IgD-negative memory B cell (primary cell): ENCODE results near the gene FNDC3B. TPM values are rescaled to one million over a fixed set of nuclear protein-coding genes. Genes with fewer than 3 reads are reported as not detected.

Experiments used
- H3K27ac Mint-ChIP-seq, 3 donors: one replicate each; pipeline ENCODE4 v1.8.0; 2020 to 2022; ENCODE audit warnings: mild to moderate bottlenecking in 3 of 3, mixed read lengths in 3 of 3, moderate library complexity in 1 of 3
- H3K27me3 Mint-ChIP-seq: one replicate; pipeline ENCODE4 v1.8.0; 2021; ENCODE audit warnings: mixed read lengths
- H3K36me3 Mint-ChIP-seq: one replicate; pipeline ENCODE4 v1.8.0; 2020; ENCODE audit warnings: mild to moderate bottlenecking, mixed read lengths
- H3K4me1 Mint-ChIP-seq, 3 donors: one replicate each; pipeline ENCODE4 v1.8.0; 2020 to 2022; ENCODE audit warnings: mixed read lengths in 3 of 3, mild to moderate bottlenecking in 1 of 3
- H3K4me3 Mint-ChIP-seq, 4 donors: one replicate each; pipeline ENCODE4 v1.8.0; 2020 to 2022; ENCODE audit warnings: mild to moderate bottlenecking in 4 of 4, mixed read lengths in 4 of 4, moderate library complexity in 3 of 4
- H3K9me3 Mint-ChIP-seq, 3 donors: one replicate each; pipeline ENCODE4 v1.8.0; 2020 to 2021; ENCODE audit warnings: mixed read lengths in 3 of 3, mild to moderate bottlenecking in 1 of 3
- polyA plus RNA-seq: library from polyadenylated mRNA; unstranded; fragments of 300-500 nt; fragmentation: Illumina TruSeq; gene quantifications from one replicate; pipeline ENCODE4 v1.2.3, GENCODE V29; 2021

Gene FNDC3B
- polyA plus RNA-seq, 1 donor from 2014 or later: 3.5 TPM

DNA sequence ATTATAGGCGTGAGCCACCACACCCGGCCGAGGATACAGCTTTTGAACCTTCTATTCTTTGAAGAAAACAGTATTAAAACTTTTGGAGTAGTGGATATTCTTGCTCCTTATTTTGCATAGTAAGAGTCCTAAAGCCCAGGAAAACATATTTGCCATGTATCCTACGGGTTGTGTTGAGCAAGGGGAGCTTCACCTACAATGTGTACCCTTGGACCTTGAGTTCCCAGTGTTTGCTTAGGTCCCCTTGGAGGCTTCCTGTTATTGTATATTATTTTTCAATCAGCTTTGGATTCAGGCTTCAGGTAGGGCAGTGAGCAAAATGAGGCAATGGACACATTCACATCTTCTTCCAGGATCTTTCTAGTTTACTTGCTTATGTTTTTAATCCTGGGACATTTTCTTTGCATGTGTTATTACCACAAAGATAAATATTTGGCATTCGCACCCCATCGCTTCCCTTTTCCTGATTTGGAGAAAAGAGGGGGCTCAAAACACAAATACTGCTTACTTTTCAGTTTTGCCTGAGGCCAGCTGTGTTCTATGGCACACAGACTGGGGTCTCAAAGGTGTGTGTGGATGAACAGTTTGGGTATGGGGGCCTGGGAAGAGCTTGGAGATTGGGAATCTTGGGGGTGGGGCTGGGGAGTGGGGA, 88.7 kb downstream of the FNDC3B start:
- Mint-ChIP-seq H3K36me3 (peaks cover 19% of the 10 kb centered on the region), H3K9me3 (peaks cover 0 to 2% (median 2%) of the 10 kb centered on the region in 3 donors), H3K4me1 (peaks cover 0 to 4% (median 3%) of the 10 kb centered on the region in 3 donors), H3K4me3 (no peak overlapping the region), H3K27me3 (peaks cover 7% of the 10 kb centered on the region), H3K27ac (no peak overlapping the region)

DNA sequence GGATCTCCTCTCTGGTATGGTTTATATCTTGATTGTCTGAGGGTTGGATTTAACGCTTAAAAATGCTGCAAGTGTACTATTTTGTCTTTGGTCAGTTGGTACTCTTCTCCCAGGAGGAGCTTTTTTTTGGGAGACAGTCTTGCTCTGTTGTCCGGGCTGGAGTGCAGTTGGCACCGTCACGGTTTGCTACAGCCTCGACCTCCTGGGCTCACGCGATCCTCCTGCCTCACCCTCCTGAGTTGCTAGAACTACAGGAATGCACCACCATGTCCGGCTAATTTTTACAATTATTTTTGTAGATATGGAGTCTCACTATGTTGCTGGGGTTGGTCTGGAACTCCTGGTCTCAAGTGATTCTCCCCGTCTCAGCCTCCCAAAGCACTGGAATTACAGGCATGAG, 89.5 kb downstream of the FNDC3B start:
- H3K27me3 Mint-ChIP-seq: peaks cover 7% of the 10 kb centered on the region
- H3K27ac Mint-ChIP-seq: no peak overlapping the region
- peaks cover 0 to 2% (median 2%) of the 10 kb centered on the region in 3 donors for H3K9me3 Mint-ChIP-seq
- peaks cover 2 to 5% (median 4%) of the 10 kb centered on the region in 3 donors for H3K4me1 Mint-ChIP-seq
- peaks cover 16% of the 10 kb centered on the region for H3K36me3 Mint-ChIP-seq
- H3K4me3 Mint-ChIP-seq: no peak overlapping the region

DNA sequence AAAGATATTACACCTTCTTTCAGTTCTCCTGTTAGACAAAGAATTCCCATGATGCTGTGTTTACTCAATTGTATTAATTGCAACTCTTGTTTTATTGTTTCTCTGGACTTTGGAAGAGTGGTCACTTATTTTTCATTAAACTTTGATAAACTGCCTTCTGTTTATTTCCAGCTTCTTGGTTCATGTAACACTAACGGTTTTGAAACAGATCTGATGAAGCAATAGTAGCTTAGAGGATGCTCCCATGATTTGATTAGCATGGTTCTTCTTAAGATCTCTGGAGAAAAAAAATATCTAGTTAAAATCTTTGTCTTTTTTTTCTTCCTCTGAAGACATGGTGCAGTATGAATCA, 90.1 kb downstream of the FNDC3B start:
- Mint-ChIP-seq H3K9me3 (peaks cover 0 to 2% (median 2%) of the 10 kb centered on the region in 3 donors), H3K4me1 (peaks cover 4 to 7% (median 5%) of the 10 kb centered on the region in 3 donors), H3K36me3 (peaks cover 13% of the 10 kb centered on the region), H3K27me3 (peaks cover 7% of the 10 kb centered on the region), H3K27ac (no peak overlapping the region), H3K4me3 (no peak overlapping the region)

DNA sequence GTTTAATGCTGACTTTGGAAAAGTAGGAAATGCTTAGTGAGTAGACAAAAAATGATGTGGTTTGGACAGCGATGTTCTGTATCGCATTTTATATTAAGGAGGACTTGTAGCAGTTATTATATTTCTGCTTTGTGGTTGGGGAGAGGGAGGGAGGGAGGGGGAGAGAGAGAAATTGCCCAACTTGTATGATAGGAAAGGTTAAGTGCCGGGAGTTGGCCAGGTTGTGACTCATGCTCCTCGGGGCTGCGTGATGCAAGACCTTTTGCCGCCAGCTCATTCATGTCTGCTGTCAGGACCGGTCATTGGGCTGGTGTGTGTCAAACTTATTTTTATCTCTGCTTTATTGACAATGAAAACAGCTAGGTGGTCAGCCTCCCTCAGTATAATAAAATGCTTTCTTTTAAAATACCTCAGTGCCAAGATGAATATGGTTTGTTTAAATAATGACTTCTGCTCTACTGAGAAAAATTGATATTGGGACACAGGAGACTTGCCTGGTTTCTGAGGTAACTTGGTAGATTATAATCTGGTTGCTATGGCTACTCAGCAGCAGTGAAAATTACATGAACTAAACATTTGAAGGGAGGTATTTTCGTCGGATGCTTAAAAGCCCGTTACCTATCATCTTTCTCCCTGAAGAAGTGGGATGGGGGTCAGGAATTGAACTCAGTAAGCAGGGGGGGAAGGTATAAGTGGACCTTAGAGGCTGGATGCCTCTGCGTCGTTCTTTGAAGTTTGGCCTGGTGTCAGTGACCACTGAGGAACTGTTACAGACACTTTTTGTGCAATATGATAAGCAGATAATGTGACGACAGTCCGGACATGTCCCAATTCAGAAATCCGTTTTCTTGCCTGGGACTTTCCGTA, 90.7 kb downstream of the FNDC3B start:
- Mint-ChIP-seq H3K27ac (peak overlapping the region in 1 of 3 donors; percentile 39), H3K27me3 (peaks cover 7% of the 10 kb centered on the region), H3K4me3 (peak overlapping the region in 1 of 4 donors; percentile 65), H3K4me1 (peaks cover 4 to 7% (median 5%) of the 10 kb centered on the region in 3 donors), H3K36me3 (peaks cover 11% of the 10 kb centered on the region), H3K9me3 (peaks cover 0 to 2% (median 2%) of the 10 kb centered on the region in 3 donors)

DNA sequence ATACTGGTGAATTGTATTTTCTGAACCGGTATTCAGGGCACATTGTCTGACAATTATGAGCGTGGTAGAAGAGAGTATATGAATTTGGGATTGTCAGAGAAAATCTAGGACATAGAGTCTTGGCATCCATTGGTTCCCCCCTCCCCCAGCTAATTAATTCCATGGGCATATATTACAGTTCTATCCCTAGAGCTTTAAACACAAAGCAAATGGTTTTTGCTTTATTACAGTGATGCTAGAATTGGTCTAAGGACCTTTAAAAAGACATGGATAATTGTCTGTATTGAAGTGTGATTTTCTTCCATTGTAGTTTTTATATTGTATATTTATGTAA, 91.3 kb downstream of the FNDC3B start:
- peaks cover 4 to 7% (median 5%) of the 10 kb centered on the region in 3 donors for H3K4me1 Mint-ChIP-seq
- no peak overlapping the region for H3K27ac Mint-ChIP-seq
- H3K9me3 Mint-ChIP-seq: peaks cover 0 to 2% (median 2%) of the 10 kb centered on the region in 3 donors

DNA sequence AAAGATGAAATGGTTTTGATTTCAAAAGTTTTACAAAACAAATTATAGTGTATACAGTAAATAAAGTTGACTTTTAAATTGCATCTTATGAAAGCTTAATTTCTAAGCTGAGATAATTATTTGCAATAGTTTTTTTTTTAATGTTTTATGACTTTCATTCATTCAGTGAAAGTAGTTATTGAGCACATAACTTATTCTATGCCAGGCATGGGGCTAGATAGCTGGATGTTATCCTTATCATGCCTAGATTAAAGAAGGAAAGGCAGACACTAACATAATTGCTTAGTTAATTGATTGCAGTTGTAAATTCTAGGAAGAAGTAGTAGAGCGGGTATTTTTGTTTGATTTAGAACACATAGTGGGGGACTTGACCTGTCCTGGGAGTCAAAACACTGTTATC, 92.4 kb downstream of the FNDC3B start:
- Mint-ChIP-seq H3K27me3 (peaks cover 11% of the 10 kb centered on the region), H3K36me3 (peaks cover 10% of the 10 kb centered on the region), H3K9me3 (peaks cover 0 to 4% (median 2%) of the 10 kb centered on the region in 3 donors), H3K4me1 (peaks cover 4 to 7% (median 5%) of the 10 kb centered on the region in 3 donors), H3K4me3 (no peak overlapping the region), H3K27ac (no peak overlapping the region)

More for the DNA sequence above, 91.3 kb downstream of the FNDC3B start:
- Mint-ChIP-seq H3K27me3 (peaks cover 10% of the 10 kb centered on the region), H3K36me3 (peaks cover 10% of the 10 kb centered on the region), H3K4me3 (no peak overlapping the region)

DNA sequence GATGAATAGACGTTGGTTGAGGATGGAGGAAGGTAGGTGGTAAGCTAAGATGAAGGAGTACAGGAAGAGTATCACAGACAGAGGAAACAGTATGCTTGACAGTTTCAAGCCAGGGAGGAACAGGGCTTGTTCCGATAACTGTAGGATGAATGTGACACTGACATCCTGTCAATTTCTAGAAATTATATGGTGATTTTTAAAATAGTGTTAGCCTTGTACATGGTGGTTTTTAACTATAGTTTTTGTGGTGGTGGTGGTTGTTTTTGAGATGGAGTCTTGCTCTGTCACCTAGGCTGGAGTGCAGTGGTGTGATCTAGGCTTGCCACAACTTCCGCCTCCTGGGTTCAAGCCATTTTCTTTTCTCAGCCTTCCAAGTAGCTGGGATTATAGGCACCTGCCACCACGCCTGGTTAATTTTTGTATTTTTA, 92.8 kb downstream of the FNDC3B start:
- no peak overlapping the region for H3K4me3 Mint-ChIP-seq
- H3K27ac Mint-ChIP-seq: peak overlapping the region in 1 of 3 donors; percentile 53

DNA sequence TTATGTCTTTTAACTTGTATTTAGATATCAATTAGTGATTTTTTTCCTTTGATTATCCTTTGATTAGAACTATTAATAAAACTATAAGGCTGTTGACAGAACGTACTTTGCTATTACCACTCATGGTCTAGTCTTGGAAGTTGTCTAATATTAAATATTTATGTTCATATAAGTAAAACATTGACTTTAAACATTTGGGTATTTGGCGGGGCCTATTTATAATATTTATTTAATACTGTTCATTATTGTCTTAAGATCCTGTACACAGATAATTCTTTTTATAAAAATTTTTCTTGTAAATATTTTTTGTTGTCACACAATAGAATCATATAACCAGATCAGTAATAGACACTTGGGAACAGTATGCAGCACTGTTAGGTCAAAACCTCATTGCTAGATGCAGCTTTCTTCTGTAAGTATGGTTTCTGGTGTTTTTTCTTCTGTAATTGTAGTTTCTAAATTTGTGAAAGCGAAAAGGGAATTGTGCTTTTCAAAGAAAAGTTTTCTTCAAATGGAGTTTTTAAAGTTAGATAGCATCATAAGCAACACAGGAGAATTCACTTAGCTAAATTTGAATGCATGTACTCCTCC, 93.4 kb downstream of the FNDC3B start:
- Mint-ChIP-seq H3K4me1 (peaks cover 4 to 8% (median 5%) of the 10 kb centered on the region in 3 donors), H3K4me3 (peak overlapping the region in 1 of 4 donors; percentile 18), H3K27ac (no peak overlapping the region), H3K36me3 (peaks cover 12% of the 10 kb centered on the region), H3K27me3 (peaks cover 11% of the 10 kb centered on the region), H3K9me3 (peaks cover 0 to 4% (median 2%) of the 10 kb centered on the region in 3 donors)

More for the DNA sequence above, 92.8 kb downstream of the FNDC3B start:
- H3K9me3 Mint-ChIP-seq: peaks cover 0 to 4% (median 2%) of the 10 kb centered on the region in 3 donors
- peaks cover 11% of the 10 kb centered on the region for H3K27me3 Mint-ChIP-seq
- peaks cover 4 to 7% (median 5%) of the 10 kb centered on the region in 3 donors for H3K4me1 Mint-ChIP-seq
- H3K36me3 Mint-ChIP-seq: peaks cover 11% of the 10 kb centered on the region

DNA sequence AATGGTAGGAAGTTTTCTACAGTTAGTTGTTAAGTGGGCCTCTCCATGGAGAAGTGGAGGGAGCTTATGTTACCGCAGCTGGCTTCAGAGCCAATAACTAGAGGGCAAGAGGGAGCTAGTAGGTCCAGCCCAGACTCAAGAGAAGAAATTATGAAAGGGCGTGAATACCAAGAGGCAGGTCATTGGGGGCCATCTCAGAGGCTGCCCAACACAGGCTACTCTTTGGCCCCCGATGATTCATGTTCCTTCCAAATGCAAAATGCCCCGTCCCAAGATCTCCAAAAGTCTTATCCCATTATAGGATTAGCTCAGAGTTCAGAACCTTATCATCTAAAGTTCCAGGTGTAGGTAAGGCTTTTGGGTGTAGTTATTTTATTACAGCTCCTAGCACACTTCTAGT, 94.5 kb downstream of the FNDC3B start:
- Mint-ChIP-seq H3K9me3 (peaks cover 0 to 4% (median 2%) of the 10 kb centered on the region in 3 donors), H3K27me3 (peaks cover 7% of the 10 kb centered on the region), H3K4me3 (peak overlapping the region in 1 of 4 donors; percentile 9), H3K36me3 (peaks cover 13% of the 10 kb centered on the region), H3K27ac (no peak overlapping the region), H3K4me1 (peaks cover 4 to 11% (median 6%) of the 10 kb centered on the region in 3 donors)

DNA sequence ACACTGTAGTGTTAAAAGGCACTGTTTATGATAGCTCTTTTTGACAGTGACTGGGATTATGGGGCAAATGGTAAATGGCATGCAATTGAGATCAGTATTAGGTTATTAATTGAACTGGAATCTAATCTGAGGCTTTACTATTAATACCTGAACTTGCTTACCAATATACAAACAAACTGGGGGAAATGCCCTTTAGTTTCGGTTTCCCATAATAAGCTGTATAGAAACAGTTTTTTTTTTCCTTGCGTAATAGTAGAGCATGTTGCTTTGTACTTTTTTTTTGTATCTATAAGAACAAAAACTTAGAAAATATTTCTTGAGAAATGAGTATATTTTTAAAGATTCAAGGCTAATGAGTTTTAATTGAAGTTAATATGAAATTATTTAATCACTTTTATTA, 95.0 kb downstream of the FNDC3B start:
- Mint-ChIP-seq H3K27me3 (peaks cover 5% of the 10 kb centered on the region), H3K4me1 (peaks cover 2 to 13% (median 8%) of the 10 kb centered on the region in 3 donors), H3K9me3 (peaks cover 0 to 4% (median 2%) of the 10 kb centered on the region in 3 donors), H3K27ac (no peak overlapping the region), H3K36me3 (peaks cover 15% of the 10 kb centered on the region), H3K4me3 (no peak overlapping the region)

DNA sequence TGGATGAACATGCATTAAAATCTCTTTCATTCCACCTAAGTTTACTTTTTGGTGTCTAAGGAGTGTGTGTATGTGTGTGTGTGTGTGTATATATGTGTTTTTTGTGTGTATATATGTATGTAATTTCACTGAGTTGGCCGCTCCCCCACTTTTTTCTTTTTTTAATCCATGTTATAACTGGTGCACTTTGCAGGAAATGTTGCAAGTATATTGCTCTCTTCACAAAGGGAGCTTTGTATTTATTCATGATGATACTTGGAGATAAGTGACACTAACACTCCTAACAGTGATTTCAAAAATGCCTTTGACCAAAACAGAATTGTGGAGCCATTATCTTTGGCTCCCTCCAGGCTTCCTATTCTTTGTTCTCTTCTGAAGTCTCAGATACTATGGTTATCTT, 95.8 kb downstream of the FNDC3B start:
- Mint-ChIP-seq H3K9me3 (peaks cover 0 to 4% (median 2%) of the 10 kb centered on the region in 3 donors), H3K36me3 (peaks cover 11% of the 10 kb centered on the region), H3K4me1 (peaks cover 0 to 13% (median 8%) of the 10 kb centered on the region in 3 donors), H3K27me3 (peaks cover 4% of the 10 kb centered on the region), H3K4me3 (no peak overlapping the region), H3K27ac (peak overlapping the region in 1 of 3 donors; percentile 30)

DNA sequence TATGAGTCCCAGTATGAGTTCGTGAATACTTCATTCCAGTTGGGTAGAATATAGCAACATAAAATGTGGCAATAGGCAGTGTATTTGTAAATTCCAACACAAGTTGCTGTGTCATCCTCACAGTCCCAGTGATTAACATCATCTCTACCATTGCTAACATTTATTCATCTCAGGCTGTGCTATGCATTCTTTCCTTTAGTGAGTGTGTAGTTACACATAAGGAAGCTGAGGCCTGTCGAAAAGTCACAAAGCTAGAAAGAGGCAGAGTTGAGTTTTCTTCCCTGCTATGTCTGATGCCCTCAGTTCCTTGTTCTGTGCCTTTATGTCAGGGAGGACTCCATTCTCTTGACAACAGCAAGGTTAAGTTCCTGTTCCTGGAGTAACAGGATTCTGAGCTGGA, 96.4 kb downstream of the FNDC3B start:
- no peak overlapping the region for H3K27ac Mint-ChIP-seq

DNA sequence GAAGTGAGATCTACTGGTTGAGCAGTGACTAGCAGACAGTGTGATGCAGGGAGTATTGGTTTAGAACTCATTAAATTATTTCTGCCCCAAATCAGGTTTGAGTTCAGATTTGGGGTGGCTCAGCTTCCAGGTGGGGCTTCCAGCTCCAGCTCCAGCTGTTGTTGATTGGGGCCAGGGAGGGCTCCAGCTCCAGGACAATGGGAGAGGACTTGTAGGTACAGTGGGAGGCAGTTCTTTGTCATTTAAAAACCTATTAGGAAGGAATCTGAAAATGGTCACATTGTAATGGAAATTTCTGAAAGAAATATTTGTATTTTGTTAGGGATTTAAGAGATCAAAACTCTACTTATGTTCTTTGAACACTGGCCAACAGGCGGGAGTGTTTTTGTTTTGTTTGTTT, 97.0 kb downstream of the FNDC3B start:
- H3K27ac Mint-ChIP-seq: no peak overlapping the region
- peaks cover 11% of the 10 kb centered on the region for H3K36me3 Mint-ChIP-seq
- no peak overlapping the region for H3K4me3 Mint-ChIP-seq
- H3K27me3 Mint-ChIP-seq: peaks cover 4% of the 10 kb centered on the region
- H3K9me3 Mint-ChIP-seq: peaks cover 0 to 2% (median 2%) of the 10 kb centered on the region in 3 donors
- peaks cover 0 to 13% (median 5%) of the 10 kb centered on the region in 3 donors for H3K4me1 Mint-ChIP-seq

More for the DNA sequence above, 96.4 kb downstream of the FNDC3B start:
- peaks cover 0 to 2% (median 2%) of the 10 kb centered on the region in 3 donors for H3K9me3 Mint-ChIP-seq
- peaks cover 0 to 13% (median 5%) of the 10 kb centered on the region in 3 donors for H3K4me1 Mint-ChIP-seq
- no peak overlapping the region for H3K4me3 Mint-ChIP-seq
- H3K36me3 Mint-ChIP-seq: peaks cover 11% of the 10 kb centered on the region
- H3K27me3 Mint-ChIP-seq: peaks cover 4% of the 10 kb centered on the region

DNA sequence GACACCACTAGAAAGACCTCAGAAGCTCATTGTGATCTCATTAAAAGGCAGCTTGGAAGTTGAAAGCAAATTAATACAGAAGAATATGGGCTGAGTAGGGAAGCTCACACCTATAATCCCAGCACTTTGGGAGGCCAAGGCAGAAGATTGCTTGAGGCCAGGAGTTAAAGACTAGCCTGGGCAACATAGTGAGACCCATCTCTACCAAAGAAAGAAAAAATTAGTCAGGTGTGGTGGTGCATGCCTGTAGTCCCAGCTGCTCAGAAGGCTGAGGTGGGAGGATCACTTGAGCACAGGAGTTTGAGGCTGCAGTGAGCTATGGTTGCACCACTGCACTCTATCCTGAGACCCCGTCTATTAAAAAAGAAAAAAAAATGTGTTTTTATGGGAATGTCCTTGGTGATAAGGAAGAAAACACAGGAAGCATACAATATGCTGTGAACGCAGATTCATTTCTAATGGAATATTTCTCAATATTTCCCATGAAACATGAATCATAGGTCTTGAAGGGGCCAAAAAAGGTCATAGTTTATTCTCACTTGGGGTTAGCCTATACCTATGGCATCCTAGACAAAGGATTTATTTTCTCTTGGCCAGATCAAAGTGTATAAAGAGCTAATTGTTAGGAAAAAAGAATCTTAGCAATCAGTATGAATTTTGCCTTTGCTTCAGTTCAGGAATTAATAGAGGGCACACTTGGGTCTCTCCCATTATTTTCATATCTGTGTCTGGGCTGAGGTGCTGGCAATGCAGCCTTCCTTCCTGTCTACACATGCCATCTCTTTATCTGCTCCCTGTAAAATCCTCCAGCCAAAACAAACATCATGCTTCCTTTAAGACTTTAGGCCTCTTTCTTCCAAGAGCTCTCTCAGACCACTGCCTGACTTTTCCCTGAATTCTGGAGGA, 98.2 kb downstream of the FNDC3B start:
- Mint-ChIP-seq H3K4me3 (no peak overlapping the region), H3K27ac (peak overlapping the region in 1 of 3 donors; percentile 31), H3K4me1 (peaks cover 5 to 18% (median 7%) of the 10 kb centered on the region in 3 donors), H3K36me3 (peaks cover 11% of the 10 kb centered on the region), H3K27me3 (peaks cover 4% of the 10 kb centered on the region), H3K9me3 (peaks cover 0 to 2% (median 0%) of the 10 kb centered on the region in 3 donors)
